Lower leg skin (tissue), 4 donors: Measurements from ENCODE around the gene TMEM43. TPM values are rescaled to one million over a fixed set of nuclear protein-coding genes. Genes with fewer than 3 reads are reported as not detected.

Source experiments
- DNase-seq, 2 donors: peaks; one replicate each; pipeline ENCODE4 v3.0.0-alpha.2; 2019; ENCODE audit warnings: low spot score in 2 of 2
- H3K4me3 ChIP-seq: fragments of 200-600 bp; sonication (generic); 2 replicates; pipeline ENCODE4 v1.5.1; 2017; ENCODE audit warnings: mild to moderate bottlenecking, low read depth; ENCODE audit not compliant: poor library complexity, severe bottlenecking
- POLR2A ChIP-seq, 2 donors: fragments of 450-650 bp; IDR thresholded peaks; one replicate each; pipeline ENCODE4 v1.6.1; 2016 to 2017; ENCODE audit warnings: antibody characterized with exemption in 2 of 2, mild to moderate bottlenecking in 1 of 2, moderate library complexity in 1 of 2
- WGBS, 2 donors: methylation state at CpG; one replicate each; pipeline ENCODE4 v1.1.5; 2018; 5-methylcytosine and 5-hydroxymethylcytosine counted together
- intact Hi-C: fragments of 100-400 bp; cut with DNase I; formaldehyde crosslinking; loops from one replicate; pipeline ENCODE4 v1.15.0; 2023; ENCODE audit warnings: low total_unique reads
- total RNA-seq, 4 donors: library from RNA; depleted of rRNA; stranded (reverse); fragments of >200 nt; gene quantifications; one replicate each; pipeline ENCODE4 v1.1.0, GENCODE V29; 2016
- TF ChIP-seq, protein P1 (sequence below), 3 donors: fragments of 450-650 bp; IDR thresholded peaks; one replicate each; pipeline ENCODE4 v1.5.1; 2016; ENCODE audit warnings: antibody characterized with exemption in 3 of 3, mild to moderate bottlenecking in 3 of 3, moderate library complexity in 2 of 3

TMEM43 gene
- total RNA-seq, 4 donors from 2014 or later: 184 to 225 (median 202) TPM

DNA sequence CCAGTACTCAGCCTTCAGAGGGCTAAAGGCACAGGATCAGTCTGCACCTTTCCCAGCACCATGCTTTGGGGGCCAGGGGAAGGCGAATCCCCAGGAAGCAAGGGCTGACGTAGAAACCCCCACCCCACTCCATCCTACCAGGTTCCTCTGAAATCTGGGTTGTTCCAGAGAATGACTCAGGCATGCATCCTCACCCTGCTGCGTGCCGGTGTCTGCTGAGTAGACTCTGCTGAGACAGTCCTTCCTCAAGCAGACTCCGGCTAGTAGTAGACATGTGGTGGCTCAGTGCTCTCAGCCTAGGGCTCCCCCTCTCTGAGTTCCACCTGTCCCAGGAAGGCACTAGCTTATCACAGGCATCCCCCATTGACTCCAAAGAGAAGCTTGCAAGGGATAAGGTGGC lies 9.0 kb downstream of the TMEM43 start:
- no peak for DNase-seq
- intact Hi-C loops: no loop called here
- H3K4me3 ChIP-seq: no peak overlapping the region
- TF ChIP-seq POLR2A (IDR thresholded peaks at IDR 0.05): no peak
- TF ChIP-seq, protein P1, sequence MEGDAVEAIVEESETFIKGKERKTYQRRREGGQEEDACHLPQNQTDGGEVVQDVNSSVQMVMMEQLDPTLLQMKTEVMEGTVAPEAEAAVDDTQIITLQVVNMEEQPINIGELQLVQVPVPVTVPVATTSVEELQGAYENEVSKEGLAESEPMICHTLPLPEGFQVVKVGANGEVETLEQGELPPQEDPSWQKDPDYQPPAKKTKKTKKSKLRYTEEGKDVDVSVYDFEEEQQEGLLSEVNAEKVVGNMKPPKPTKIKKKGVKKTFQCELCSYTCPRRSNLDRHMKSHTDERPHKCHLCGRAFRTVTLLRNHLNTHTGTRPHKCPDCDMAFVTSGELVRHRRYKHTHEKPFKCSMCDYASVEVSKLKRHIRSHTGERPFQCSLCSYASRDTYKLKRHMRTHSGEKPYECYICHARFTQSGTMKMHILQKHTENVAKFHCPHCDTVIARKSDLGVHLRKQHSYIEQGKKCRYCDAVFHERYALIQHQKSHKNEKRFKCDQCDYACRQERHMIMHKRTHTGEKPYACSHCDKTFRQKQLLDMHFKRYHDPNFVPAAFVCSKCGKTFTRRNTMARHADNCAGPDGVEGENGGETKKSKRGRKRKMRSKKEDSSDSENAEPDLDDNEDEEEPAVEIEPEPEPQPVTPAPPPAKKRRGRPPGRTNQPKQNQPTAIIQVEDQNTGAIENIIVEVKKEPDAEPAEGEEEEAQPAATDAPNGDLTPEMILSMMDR (IDR thresholded peaks at IDR 0.05): no peak
- WGBS, 2 donors: 83 to 87% methylated on average over 5 of the region's 5 CpGs

DNA sequence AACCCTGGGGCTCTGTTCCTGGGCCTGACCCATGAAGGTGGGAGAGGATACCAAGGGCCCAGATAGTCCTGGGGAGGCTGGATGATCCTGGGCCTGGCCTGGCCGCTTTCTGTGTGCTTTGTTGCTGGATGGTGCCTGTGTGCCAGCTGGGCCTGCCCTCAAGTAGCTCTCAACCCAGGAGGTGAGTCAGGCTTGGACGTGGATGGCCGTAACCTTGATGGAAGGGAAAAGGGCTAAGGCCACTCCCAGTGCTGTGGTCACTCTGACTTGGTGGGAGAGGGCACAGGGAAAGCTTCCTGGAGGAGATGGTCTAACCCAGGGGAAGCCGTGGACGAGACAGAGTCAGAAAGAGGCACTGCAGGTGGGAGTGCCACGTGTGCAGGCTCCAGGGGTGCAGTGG lies 9.4 kb downstream of the TMEM43 start:
- WGBS, 2 donors: 89% methylated on average over 6 of the region's 6 CpGs
- intact Hi-C loops: no loop called here
- TF ChIP-seq POLR2A (IDR thresholded peaks at IDR 0.05): no peak
- TF ChIP-seq, protein P1 (IDR thresholded peaks at IDR 0.05): no peak
- DNase-seq: no peak
- no peak overlapping the region for H3K4me3 ChIP-seq

DNA sequence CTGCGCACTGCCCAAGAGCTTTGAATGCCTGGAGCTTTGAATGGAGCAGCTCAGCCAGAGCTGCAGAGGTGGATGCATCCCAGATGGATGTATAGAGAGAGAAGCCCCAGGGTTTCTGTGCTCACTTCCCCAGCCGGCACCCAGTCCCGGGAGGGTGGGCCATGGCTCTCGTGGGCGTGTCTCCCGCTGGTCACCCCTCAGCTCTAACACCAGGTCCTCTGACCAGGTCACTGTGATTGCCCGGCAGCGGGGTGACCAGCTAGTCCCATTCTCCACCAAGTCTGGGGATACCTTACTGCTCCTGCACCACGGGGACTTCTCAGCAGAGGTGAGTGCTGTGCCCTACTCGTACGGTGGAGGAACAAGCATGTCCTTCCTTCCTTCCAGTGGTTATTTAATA lies 10.7 kb downstream of the TMEM43 start:
- intact Hi-C loops: no loop called here
- no peak for DNase-seq
- 85 to 92% methylated on average over 4 to 10 of the region's 11 CpGs for WGBS, 2 donors
- no peak for TF ChIP-seq POLR2A (IDR thresholded peaks at IDR 0.05)
- TF ChIP-seq, protein P1 (IDR thresholded peaks at IDR 0.05): no peak
- no peak overlapping the region for H3K4me3 ChIP-seq

DNA sequence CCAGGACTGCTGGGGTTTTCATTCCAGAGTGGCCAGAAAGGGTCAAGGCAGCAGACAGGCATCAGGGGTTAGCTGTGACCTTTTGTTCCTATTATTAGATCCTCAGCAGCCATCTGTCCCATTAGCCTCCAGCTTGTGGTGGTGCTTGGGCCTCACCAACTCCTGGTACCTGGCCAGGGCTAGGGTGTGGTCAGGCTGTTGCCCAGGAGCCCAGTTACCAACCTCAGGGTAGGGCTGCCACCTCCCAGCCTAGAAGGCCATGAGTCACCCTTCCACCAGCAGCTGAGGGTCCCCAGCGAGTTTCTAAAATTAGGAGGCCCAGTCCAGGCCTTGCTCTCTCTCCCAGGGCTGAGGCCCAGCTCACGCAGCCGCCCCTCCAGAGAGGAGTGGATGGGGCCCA lies 12.2 kb downstream of the TMEM43 start:
- intact Hi-C loops: no loop called here
- no peak for DNase-seq
- 79% methylated on average over 3 of the region's 3 CpGs; no CpG with 5 or more reads in 1 of the 2 donors for WGBS, 2 donors

DNA sequence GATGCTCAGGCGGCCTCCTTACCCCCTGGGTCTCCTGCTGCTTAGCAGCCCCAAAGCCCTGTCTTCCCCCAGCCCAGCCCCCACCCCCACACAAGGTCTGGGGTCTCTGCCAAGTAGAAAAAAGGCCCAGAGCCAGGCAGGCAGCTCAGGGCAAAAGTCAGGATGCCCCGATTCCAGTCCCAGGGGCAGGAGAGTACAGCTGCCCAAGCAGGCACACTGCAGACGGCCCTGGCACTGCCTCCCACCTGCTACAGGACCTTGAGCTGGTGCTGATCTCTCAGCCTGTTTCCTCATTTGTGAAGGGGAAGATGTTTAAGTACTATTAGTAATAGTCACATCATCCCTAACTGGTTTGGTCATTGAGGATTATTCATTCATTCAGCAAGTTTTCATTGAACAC lies 12.6 kb downstream of the TMEM43 start:
- intact Hi-C loops: no loop called here
- no peak overlapping the region for H3K4me3 ChIP-seq
- 45 to 60% methylated on average over 3 of the region's 3 CpGs for WGBS, 2 donors
- no peak for DNase-seq
- TF ChIP-seq, protein P1 (IDR thresholded peaks at IDR 0.05): no peak
- TF ChIP-seq POLR2A (IDR thresholded peaks at IDR 0.05): no peak

More for the DNA sequence above, 12.2 kb downstream of the TMEM43 start:
- TF ChIP-seq, protein P1 (IDR thresholded peaks at IDR 0.05): no peak
- TF ChIP-seq POLR2A (IDR thresholded peaks at IDR 0.05): no peak
- H3K4me3 ChIP-seq: no peak overlapping the region
